SK-MEL-5 (cell line): ENCODE results near the gene CGREF1. TPM values are rescaled to one million over a fixed set of nuclear protein-coding genes. Genes with fewer than 3 reads are reported as not detected.

Source experiments
- DNase-seq: peaks from one replicate; pipeline ENCODE4 v3.0.0-alpha.2; 2016; ENCODE audit warnings: low read depth, low spot score
- in situ Hi-C: cut with HindIII; loops from 2 replicates; pipeline ENCODE4 v1.10.0; 2016; ENCODE audit warnings: low sequenced_read_pairs, high pct_unique_total_duplicates, low pct_unique_long_range_greater_than_20kb
- total RNA-seq: library from RNA; depleted of rRNA; stranded (reverse); fragments of >200 nt; shearing (Covaris generic); gene quantifications from 2 replicates; pipeline ENCODE4 v1.2.3, GENCODE V29; 2014

The CGREF1 gene
- total RNA-seq, 1 experiment from 2014 or later, result 22.3 TPM

GRCh38 chr2:27143285-27143684, 24.4 kb upstream of the CGREF1 start:
- no peak for DNase-seq
- in situ Hi-C loops, result no loop called here

- in situ Hi-C loops, result no loop called here
- DNase-seq, result no peak
Observed at GRCh38 chr2:27139310-27139709, 20.4 kb upstream of the CGREF1 start, which contains the start of gene PRR30. Gene PRR30 (minus strand): TSS chr2:27139410. CDS start chr2:27138329, 1,081 bp downstream.

- in situ Hi-C loops, result no loop called here
- no peak for DNase-seq
Observed at GRCh38 chr2:27138111-27138510, 19.2 kb upstream of the CGREF1 start.

GRCh38 chr2:27137322-27137935, 18.5 kb upstream of the CGREF1 start:
- DNase-seq, result no peak
- in situ Hi-C loops, result no loop called here

GRCh38 chr2:27136751-27137150, 17.8 kb upstream of the CGREF1 start:
- in situ Hi-C loops, result no loop called here
- DNase-seq, result no peak

GRCh38 chr2:27135478-27135955, 16.6 kb upstream of the CGREF1 start:
- DNase-seq, result no peak
- in situ Hi-C loops, result no loop called here

GRCh38 chr2:27134781-27135477, 16.0 kb upstream of the CGREF1 start:
- no peak for DNase-seq
- in situ Hi-C loops, result no loop called here

- in situ Hi-C loops, result no loop called here
- DNase-seq, result peak; percentile 97
Observed at GRCh38 chr2:27133905-27134780, 15.2 kb upstream of the CGREF1 start, which contains the start of gene PREB. Gene PREB (minus strand): TSS chr2:27134636. CDS start chr2:27134421, 215 bp downstream.

GRCh38 chr2:27133195-27133875, 14.4 kb upstream of the CGREF1 start:
- DNase-seq, result no peak
- in situ Hi-C loops, result no loop called here

- no peak for DNase-seq
- in situ Hi-C loops, result no loop called here
Observed at GRCh38 chr2:27131429-27131828, 12.5 kb upstream of the CGREF1 start.

- in situ Hi-C loops, result no loop called here
- no peak for DNase-seq
Observed at GRCh38 chr2:27130396-27130795, 11.5 kb upstream of the CGREF1 start.

- DNase-seq, result no peak
- in situ Hi-C loops, result no loop called here
Observed at GRCh38 chr2:27128668-27129571, 10.0 kb upstream of the CGREF1 start.

- DNase-seq, result no peak
- in situ Hi-C loops, result no loop called here
Observed at GRCh38 chr2:27127883-27128667, 9.1 kb upstream of the CGREF1 start.

- in situ Hi-C loops, result no loop called here
Observed at GRCh38 chr2:27126252-27126710, 7.4 kb upstream of the CGREF1 start.

GRCh38 chr2:27125104-27125503, 6.2 kb upstream of the CGREF1 start:
- in situ Hi-C loops, result no loop called here
- DNase-seq, result no peak

More at GRCh38 chr2:27126252-27126710, 7.4 kb upstream of the CGREF1 start:
- DNase-seq, result no peak
